Measurements from ENCODE around the gene LRMDA.

LRMDA gene

GRCh38 chr10:76198287-76199035, 767.0 kb downstream of the LRMDA start:
- DNase-seq, result no peak

- DNase-seq, result no peak
Observed at GRCh38 chr10:76201962-76202361, 770.5 kb downstream of the LRMDA start.

- DNase-seq, result no peak
Observed at GRCh38 chr10:76202777-76203176, 771.4 kb downstream of the LRMDA start.

- no peak for DNase-seq
Observed at GRCh38 chr10:76205361-76205760, 773.9 kb downstream of the LRMDA start.

GRCh38 chr10:76206797-76207352, 775.5 kb downstream of the LRMDA start:
- DNase-seq, result no peak

GRCh38 chr10:76209135-76209534, 777.7 kb downstream of the LRMDA start:
- DNase-seq, result no peak

- DNase-seq, result no peak
Observed at GRCh38 chr10:76210211-76210610, 778.8 kb downstream of the LRMDA start.

GRCh38 chr10:76211691-76212090, 780.3 kb downstream of the LRMDA start:
- DNase-seq, result no peak

GRCh38 chr10:76213876-76214275, 782.5 kb downstream of the LRMDA start:
- DNase-seq, result no peak

- no peak for DNase-seq
Observed at GRCh38 chr10:76218035-76218434, 786.6 kb downstream of the LRMDA start.

- DNase-seq, result no peak
Observed at GRCh38 chr10:76229341-76229740, 797.9 kb downstream of the LRMDA start.

GRCh38 chr10:76230921-76231285, 799.5 kb downstream of the LRMDA start:
- DNase-seq, result no peak

- no peak for DNase-seq
Observed at GRCh38 chr10:76231286-76231934, 800.0 kb downstream of the LRMDA start.

- DNase-seq, result no peak
Observed at GRCh38 chr10:76234499-76235226, 803.2 kb downstream of the LRMDA start.

GRCh38 chr10:76236356-76236755, 804.9 kb downstream of the LRMDA start:
- DNase-seq, result no peak

GRCh38 chr10:76242956-76243355, 811.5 kb downstream of the LRMDA start:
- no peak for DNase-seq

GRCh38 chr10:76244061-76244686, 812.8 kb downstream of the LRMDA start:
- no peak for DNase-seq

GRCh38 chr10:76245951-76246495, 814.6 kb downstream of the LRMDA start:
- DNase-seq, result no peak

- no peak for DNase-seq
Observed at GRCh38 chr10:76248649-76249200, 817.3 kb downstream of the LRMDA start.

GRCh38 chr10:76251841-76252671, 820.6 kb downstream of the LRMDA start:
- no peak for DNase-seq

GRCh38 chr10:76252733-76253132, 821.3 kb downstream of the LRMDA start:
- no peak for DNase-seq

GRCh38 chr10:76255241-76255640, 823.8 kb downstream of the LRMDA start:
- no peak for DNase-seq
